Right lobe of liver (tissue), 6 donors: Measurements from ENCODE around the gene THAP4. TPM values are rescaled to one million over a fixed set of nuclear protein-coding genes. Genes with fewer than 3 reads are reported as not detected.
"Not testable (repeated sequence)": the region's sequence is repeated elsewhere in the genome, so short reads cannot be mapped to it uniquely, and the experiment has no call there.

Experiments used
- ATAC-seq, 4 donors: fragments of 200-7000 bp; cut with Tn5 transposase; one replicate each; pipeline ENCODE4 v1.9.1; 2020; ENCODE audit warnings: mild to moderate bottlenecking in 4 of 4, moderate library complexity in 4 of 4
- DNase-seq, 3 donors: peaks; one replicate each; pipeline ENCODE4 v3.0.0-alpha.2; 2020
- H3K27ac ChIP-seq, 3 donors: fragments of 200-600 bp; one replicate each; pipeline ENCODE4 v1.8.0; 2022
- H3K27me3 ChIP-seq, 2 donors: fragments of 200-600 bp; one replicate each; pipeline ENCODE4 v1.8.0; 2022
- H3K36me3 ChIP-seq, 4 donors: fragments of 200-600 bp; sonication (generic) in 1 of 4; one replicate each; pipeline versions ENCODE4 v1.5.1 to v1.8.0; 2017 to 2022; ENCODE audit warnings: control low read depth in 1 of 4
- H3K4me1 ChIP-seq, 4 donors: fragments of 200-600 bp; sonication (generic) in 1 of 4; one replicate each; pipeline versions ENCODE4 v1.5.1 to v1.8.0; 2017 to 2022; ENCODE audit warnings: control low read depth in 1 of 4
- H3K4me3 ChIP-seq, 3 donors: fragments of 200-600 bp; one replicate each; pipeline ENCODE4 v1.8.0; 2022
- H3K9me3 ChIP-seq, 4 donors: fragments of 200-600 bp; sonication (generic) in 1 of 4; one replicate each; pipeline versions ENCODE4 v1.5.1 to v1.8.0; 2017 to 2022; ENCODE audit warnings: control low read depth in 1 of 4
- POLR2A ChIP-seq: fragments of 450-650 bp; IDR thresholded peaks from one replicate; pipeline ENCODE4 v1.6.1; 2017; ENCODE audit warnings: antibody characterized with exemption, mild to moderate bottlenecking
- WGBS: methylation state at CpG from one replicate; pipeline ENCODE4 v1.1.6; 2018; ENCODE audit warnings: low coverage, low lambda C conversion rate; ENCODE audit not compliant: insufficient coverage; ENCODE audit errors: missing lambda C conversion rate; 5-methylcytosine and 5-hydroxymethylcytosine counted together
- intact Hi-C, 2 donors: fragments of 100-400 bp; cut with DNase I; formaldehyde crosslinking; loops; one replicate each; pipeline versions ENCODE4 v1.11.2 to v1.14.1; 2022
- total RNA-seq, 6 experiments: library from RNA; depleted of rRNA in 2 of 6; stranded (reverse); fragments of >200 nt in 2 of 6; fragmentation: NEBNext Ultra II Directional in 3 of 6; extraction: Animal tissue kit (Norgen Biotek cat#: 25700) in 3 of 6; gene quantifications; one replicate each; pipeline versions ENCODE4 v1.1.0 to v1.2.4, GENCODE V29; 2016 to 2023
- TF ChIP-seq, protein P1 (sequence below), 4 donors: fragments of 200-600 bp in 3 of 4; fragments of 450-650 bp in 1 of 4; IDR thresholded peaks; one replicate each; pipeline versions ENCODE4 v1.5.1 to v1.8.0; 2016 to 2022; ENCODE audit warnings: antibody characterized with exemption in 4 of 4, mild to moderate bottlenecking in 2 of 4
- donor health status: DM: no; HTN: yes; CAD: no.
- donor health status: DM: no; HTN: no; CAD: no.
- donor health status: DM: no; HTN: no; CAD: no.
- donor health status: DM: no; HTN: yes; CAD: no.
- donor health status: DM: no; HTN: yes; CAD: no.

THAP4 gene
- total RNA-seq, 6 experiments from 2014 or later: 22.1 to 39.2 (median 25.0) TPM

DNA sequence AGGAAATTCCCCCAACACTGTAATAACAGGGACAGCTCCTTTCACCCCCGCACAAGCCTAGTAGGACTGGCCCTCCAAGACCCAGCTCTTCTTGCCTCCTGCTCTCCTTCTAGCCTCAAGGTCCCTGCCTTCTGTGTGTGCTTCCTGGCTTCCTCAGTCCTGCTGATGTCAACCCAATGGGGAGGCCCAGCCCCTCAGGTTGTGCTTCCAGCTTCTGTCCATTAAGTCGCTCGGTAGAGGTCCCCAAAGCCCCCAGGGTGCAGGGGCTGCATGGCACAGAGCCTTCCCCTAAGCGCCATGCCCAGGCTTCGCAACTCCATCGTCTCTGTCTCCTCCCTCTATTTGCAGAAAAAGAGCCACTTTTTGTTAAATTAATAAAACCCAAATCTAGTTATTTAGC, 39.4 kb downstream of the THAP4 start:
- Histone ChIP-seq H3K27me3 (no peaks in the 10 kb centered on the region), H3K27ac (no peak overlapping the region), H3K9me3 (no peaks in the 10 kb centered on the region), H3K4me1 (no peaks in the 10 kb centered on the region), H3K4me3 (no peak overlapping the region), H3K36me3 (peaks cover 0 to 22% (median 4%) of the 10 kb centered on the region in 4 donors)
- no peak for TF ChIP-seq POLR2A
- TF ChIP-seq, protein P1, sequence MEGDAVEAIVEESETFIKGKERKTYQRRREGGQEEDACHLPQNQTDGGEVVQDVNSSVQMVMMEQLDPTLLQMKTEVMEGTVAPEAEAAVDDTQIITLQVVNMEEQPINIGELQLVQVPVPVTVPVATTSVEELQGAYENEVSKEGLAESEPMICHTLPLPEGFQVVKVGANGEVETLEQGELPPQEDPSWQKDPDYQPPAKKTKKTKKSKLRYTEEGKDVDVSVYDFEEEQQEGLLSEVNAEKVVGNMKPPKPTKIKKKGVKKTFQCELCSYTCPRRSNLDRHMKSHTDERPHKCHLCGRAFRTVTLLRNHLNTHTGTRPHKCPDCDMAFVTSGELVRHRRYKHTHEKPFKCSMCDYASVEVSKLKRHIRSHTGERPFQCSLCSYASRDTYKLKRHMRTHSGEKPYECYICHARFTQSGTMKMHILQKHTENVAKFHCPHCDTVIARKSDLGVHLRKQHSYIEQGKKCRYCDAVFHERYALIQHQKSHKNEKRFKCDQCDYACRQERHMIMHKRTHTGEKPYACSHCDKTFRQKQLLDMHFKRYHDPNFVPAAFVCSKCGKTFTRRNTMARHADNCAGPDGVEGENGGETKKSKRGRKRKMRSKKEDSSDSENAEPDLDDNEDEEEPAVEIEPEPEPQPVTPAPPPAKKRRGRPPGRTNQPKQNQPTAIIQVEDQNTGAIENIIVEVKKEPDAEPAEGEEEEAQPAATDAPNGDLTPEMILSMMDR (IDR thresholded peaks at IDR 0.05): no peak
- no peak for ATAC-seq
- intact Hi-C loops: no loop called here
- WGBS: 93% methylated on average over 6 of the region's 6 CpGs
- DNase-seq: no peak

DNA sequence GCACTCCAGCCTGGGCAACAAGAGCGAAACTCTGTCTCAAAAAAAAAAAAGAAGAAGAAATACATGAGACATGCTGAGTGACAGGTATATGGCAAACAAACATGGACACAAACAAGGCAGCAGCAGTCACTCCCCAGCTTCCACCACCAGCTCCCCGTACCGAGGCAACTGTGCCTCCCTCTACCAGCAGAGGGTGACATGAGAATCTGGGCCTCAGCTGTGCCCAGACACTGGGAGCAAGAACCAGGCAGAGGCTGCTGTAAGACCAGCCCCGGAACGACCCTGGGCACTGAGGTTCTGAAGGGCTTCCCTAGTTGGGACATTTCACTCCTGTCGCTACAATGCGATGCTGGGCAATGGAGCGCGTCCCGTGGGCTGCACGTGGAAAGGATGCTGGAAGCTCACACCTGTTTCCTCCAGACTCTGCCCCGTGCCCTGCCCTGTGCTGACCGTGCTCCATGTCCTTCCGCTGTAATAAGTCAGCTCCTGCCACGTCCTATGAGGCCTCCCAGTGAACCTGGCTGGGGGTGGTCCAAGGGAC, 41.3 kb downstream of the THAP4 start:
- Histone ChIP-seq H3K9me3 (no peaks in the 10 kb centered on the region), H3K4me1 (no peaks in the 10 kb centered on the region), H3K27ac (no peak overlapping the region), H3K4me3 (no peak overlapping the region), H3K27me3 (no peaks in the 10 kb centered on the region), H3K36me3 (peaks cover 0 to 9% (median 2%) of the 10 kb centered on the region in 4 donors)
- DNase-seq: no peak
- TF ChIP-seq, protein P1 (IDR thresholded peaks at IDR 0.05): peak; percentile 6 to 33 (median 18)
- TF ChIP-seq POLR2A: no peak
- ATAC-seq: peak in 3 of 4 donors; percentile 45 to 58 (median 46)
- WGBS: 96% methylated on average over 11 of the region's 15 CpGs
- intact Hi-C loops: no loop called here

DNA sequence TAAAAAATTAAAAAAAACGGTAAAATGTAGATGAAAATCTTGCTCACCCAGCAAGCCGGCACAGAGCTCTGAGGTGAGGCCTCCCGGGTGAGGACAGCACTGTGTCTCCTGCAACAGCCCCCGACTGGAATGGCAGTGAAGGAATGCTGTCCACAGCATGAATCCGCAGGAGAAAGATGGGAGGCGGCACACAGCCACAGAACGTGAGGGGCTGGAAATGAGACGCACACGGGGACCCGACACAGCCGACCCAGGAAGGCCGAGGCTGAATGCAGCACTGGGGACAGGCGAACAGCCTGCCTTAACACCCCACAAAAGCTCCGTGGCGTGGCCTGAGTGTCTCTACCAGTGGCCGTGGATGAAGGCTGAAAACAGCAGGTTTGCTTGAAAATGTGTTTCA, 43.7 kb downstream of the THAP4 start:
- Histone ChIP-seq H3K27me3 (no peaks in the 10 kb centered on the region), H3K4me3 (no peak overlapping the region), H3K4me1 (no peaks in the 10 kb centered on the region), H3K9me3 (no peaks in the 10 kb centered on the region), H3K36me3 (peaks cover 0 to 4% (median 0%) of the 10 kb centered on the region in 4 donors), H3K27ac (no peak overlapping the region)
- TF ChIP-seq, protein P1 (IDR thresholded peaks at IDR 0.05): no peak
- no peak for TF ChIP-seq POLR2A
- intact Hi-C loops: no loop called here
- ATAC-seq (no peak), DNase-seq (no peak)
- 100% methylated on average over 1 of the region's 16 CpGs for WGBS

DNA sequence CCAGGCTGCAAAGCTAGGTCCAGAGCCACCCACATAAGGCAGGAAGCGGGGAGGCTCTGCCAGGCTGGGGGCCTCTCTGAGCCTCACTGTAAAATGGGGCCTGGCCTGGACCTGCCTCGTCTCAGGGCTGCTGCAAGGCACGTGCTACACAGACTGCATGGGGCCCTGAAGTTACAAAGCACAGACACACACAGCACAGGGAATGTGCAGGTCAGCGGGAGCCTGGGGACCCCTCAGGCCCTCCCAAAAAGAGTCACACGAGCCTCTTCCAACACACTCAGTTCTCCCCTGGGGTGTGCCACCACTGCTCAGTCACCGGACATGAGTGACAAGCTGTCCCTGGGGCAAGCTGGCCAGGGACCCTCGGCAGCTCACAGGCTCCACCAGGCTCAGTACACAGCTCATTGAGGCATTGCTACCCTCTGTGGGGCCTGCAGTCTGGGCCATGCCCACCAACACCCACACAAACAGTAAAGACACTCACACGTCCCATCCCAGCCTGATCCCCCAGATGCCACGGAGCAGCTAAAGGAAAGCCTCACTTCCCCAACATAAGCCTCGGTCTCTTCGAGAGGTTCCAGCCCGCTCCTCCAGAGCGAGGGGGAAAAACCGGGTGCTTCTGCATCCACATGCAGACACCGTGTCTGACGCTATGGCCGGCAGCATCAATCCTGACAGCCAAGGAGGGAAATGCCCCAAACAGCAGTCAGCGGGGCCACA, 44.7 kb downstream of the THAP4 start:
- no peak for DNase-seq
- ATAC-seq: peak in 1 of 4 donors; percentile 13
- TF ChIP-seq, protein P1 (IDR thresholded peaks at IDR 0.05): no peak
- no peak for TF ChIP-seq POLR2A
- Histone ChIP-seq H3K4me1 (no peaks in the 10 kb centered on the region), H3K36me3 (peaks cover 0 to 4% (median 0%) of the 10 kb centered on the region in 4 donors), H3K27ac (no peak overlapping the region), H3K27me3 (no peaks in the 10 kb centered on the region), H3K9me3 (peaks cover 0 to 3% (median 0%) of the 10 kb centered on the region in 4 donors), H3K4me3 (no peak overlapping the region)
- intact Hi-C loops: no loop called here
- WGBS: 91% methylated on average over 10 of the region's 18 CpGs

DNA sequence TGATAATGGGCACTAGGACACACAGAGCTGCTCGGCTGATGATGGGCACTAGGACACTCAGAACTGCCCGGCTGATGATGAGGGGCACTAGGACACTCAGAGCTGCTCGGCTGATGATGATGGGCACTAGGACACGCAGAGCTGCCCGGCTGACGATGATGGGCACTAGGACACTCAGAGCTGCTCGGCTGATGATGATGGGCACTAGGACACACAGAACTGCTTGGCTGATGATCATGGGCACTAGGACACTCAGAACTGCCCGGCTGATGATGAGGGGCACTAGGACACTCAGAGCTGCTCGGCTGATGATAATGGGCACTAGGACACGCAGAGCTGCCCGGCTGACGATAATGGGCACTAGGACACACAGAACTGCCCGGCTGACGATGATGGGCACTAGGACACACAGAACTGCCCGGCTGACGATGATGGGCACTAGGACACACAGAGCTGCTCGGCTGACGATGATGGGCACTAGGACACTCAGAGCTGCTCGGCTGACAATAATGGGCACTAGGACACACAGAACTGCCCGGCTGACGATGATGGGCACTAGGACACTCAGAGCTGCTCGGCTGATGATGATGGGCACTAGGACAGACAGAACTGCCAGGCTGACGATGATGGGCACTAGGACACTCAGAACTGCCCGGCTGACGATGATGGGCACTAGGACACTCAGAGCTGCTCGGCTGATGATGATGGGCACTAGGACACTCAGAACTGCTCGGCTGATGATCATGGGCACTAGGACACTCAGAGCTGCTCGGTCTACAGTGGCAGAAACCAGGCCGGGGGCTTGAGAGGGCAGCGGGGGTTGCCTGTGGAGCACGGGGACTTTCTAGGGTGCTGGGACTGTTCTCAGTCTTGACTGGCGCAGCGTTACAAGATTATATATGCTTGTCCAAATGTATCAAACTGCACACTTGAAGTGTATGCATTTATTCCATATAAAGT, 46.2 kb downstream of the THAP4 start:
- H3K4me1 ChIP-seq, intact Hi-C loops, DNase-seq, H3K27me3 ChIP-seq, ATAC-seq, H3K4me3 ChIP-seq, H3K27ac ChIP-seq, H3K36me3 ChIP-seq: not testable (repeated sequence)
- 82% methylated on average over 21 of the region's 33 CpGs for WGBS
- peaks cover 0 to 14% (median 6%) of the 10 kb centered on the region in 4 donors for H3K9me3 ChIP-seq

DNA sequence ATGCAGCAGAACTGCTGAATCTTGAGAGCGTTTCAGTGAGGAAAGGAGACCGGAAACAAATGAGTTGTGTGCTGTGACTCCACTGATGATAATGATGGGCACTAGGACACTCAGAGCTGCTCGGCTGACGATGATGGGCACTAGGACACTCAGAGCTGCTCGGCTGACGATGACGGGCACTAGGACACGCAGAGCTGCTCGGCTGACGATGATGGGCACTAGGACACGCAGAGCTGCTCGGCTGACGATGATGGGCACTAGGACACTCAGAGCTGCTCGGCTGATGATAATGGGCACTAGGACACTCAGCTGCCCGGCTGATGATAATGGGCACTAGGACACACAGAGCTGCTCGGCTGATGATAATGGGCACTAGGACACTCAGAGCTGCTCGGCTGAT, 47.1 kb downstream of the THAP4 start:
- H3K27me3 ChIP-seq, intact Hi-C loops, H3K4me3 ChIP-seq, H3K27ac ChIP-seq, DNase-seq, H3K4me1 ChIP-seq, ATAC-seq, H3K36me3 ChIP-seq: not testable (repeated sequence)
- 47% methylated on average over 13 of the region's 17 CpGs for WGBS
- H3K9me3 ChIP-seq: peaks cover 0 to 14% (median 6%) of the 10 kb centered on the region in 4 donors
